ENCODE results near the gene GNPTAB. TPM values are rescaled to one million over a fixed set of nuclear protein-coding genes. Genes with fewer than 3 reads are reported as not detected.

GNPTAB gene
- total and polyA plus RNA-seq, 2 of the 13 experiments (the other 11 are each of a cell fraction or from before 2014, with no cell fraction given), result 13.6 to 19.4 TPM

DNA sequence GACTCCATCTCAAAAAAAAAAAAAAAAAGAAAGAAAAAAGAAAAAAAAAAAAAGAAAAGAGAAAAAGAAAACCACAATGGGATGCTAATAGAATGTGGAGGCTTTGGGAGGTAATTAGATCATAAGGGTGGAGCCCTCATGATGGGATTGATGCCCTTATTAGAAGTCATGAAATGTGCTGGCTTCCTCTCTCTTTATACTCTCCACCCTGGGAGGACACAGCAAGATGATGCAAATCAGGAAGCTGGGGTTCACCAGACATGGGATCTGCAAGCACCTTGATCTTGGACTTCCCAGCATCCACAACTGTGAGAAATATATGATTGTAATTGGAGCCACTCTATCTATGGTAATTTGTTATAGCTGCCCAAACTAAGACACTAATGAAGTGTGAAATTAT is 33.2 kb upstream of the GNPTAB start:
- H3K79me2 ChIP-seq (ENCODE audit: insufficient read depth, low read length), result no peaks in the 10 kb centered on the region
- ChIA-PET CTCF (ENCODE audit: low intra/inter-chr PET ratio, low total read pairs) (no interaction called here), POLR2A (no interaction called here)
- ATAC-seq (no peak), DNase-seq (ENCODE audit: low spot score) (no peak), FAIRE-seq (no peak)
- intact Hi-C loops (cut with micrococcal nuclease; ENCODE audit: unreplicated experiment), result no loop called here
- H4K20me1 ChIP-seq (ENCODE audit: insufficient read depth, low read length), result no peaks in the 10 kb centered on the region
- H3K27me3 ChIP-seq (ENCODE audit: control insufficient read depth in 1 of 2, insufficient read depth in 2 of 2, low read length in 2 of 2), result no peaks in the 10 kb centered on the region; a peak in 2 of 5 replicates
- no peaks in the 10 kb centered on the region for H3K36me3 ChIP-seq (replicated peaks in 1 of 2; ENCODE audit: control insufficient read depth in 1 of 2, insufficient read depth in 2 of 2, low read length in 2 of 2)
- H3K4me2 ChIP-seq (ENCODE audit: low read depth, low read length), result no peak overlapping the region
- in situ Hi-C loops (cut with HindIII; ENCODE audit: extremely low pct_ligation_motif_present, low pct_unique_long_range_greater_than_20kb), result no loop called here
- H3K9ac ChIP-seq (ENCODE audit: insufficient read depth, low read depth, low read length), result no peak overlapping the region
- TF ChIP-seq MEF2D (CRISPR knock-in tag; IDR thresholded peaks at IDR 0.05) (no peak), ARID3A (IDR thresholded peaks at IDR 0.05; ENCODE audit: low read depth, low read length) (no peak), ATF2 (CRISPR knock-in tag; IDR thresholded peaks at IDR 0.05) (no peak), ZNF564 (CRISPR knock-in tag; IDR thresholded peaks at IDR 0.05) (no peak), KLF9 (CRISPR knock-in tag; IDR thresholded peaks at IDR 0.05; ENCODE audit: low read depth) (no peak), MNT (IDR thresholded peaks at IDR 0.05) (no peak), ZNF251 (CRISPR knock-in tag; IDR thresholded peaks at IDR 0.05) (no peak), REPIN1 (CRISPR knock-in tag; IDR thresholded peaks at IDR 0.05; ENCODE audit: borderline replicate concordance, low read depth) (no peak), MLXIP (CRISPR knock-in tag; IDR thresholded peaks at IDR 0.05; ENCODE audit: borderline replicate concordance) (no peak), ZNF644 (CRISPR knock-in tag; IDR thresholded peaks at IDR 0.05; ENCODE audit: low read depth) (no peak), TCF12 (IDR thresholded peaks at IDR 0.05) (no peak), TCF12 (CRISPR knock-in tag; IDR thresholded peaks at IDR 0.05) (no peak), CBX2 (IDR thresholded peaks at IDR 0.05; ENCODE audit: low read depth, low read length) (no peak), CBX2 (CRISPR knock-in tag; IDR thresholded peaks at IDR 0.05; ENCODE audit: low read depth) (no peak), ZNF576 (CRISPR knock-in tag; IDR thresholded peaks at IDR 0.05) (no peak), JUND (CRISPR knock-in tag; IDR thresholded peaks at IDR 0.05) (no peak)
- BruUV-seq (replicated peaks), result no TSS peak
- H3K27ac ChIP-seq (ENCODE audit: extremely low read length, insufficient read depth, low read length), result no peak overlapping the region
- H3K4me3 ChIP-seq (replicated peaks in 1 of 3; ENCODE audit: insufficient read depth in 1 of 3, low read depth in 2 of 3, low read length in 3 of 3), result no peak overlapping the region
- no peak overlapping the region for H2AFZ ChIP-seq (ENCODE audit: low read length)
- H3K9me3 ChIP-seq (ENCODE audit: low read length), result peaks cover 11% of the 10 kb centered on the region; the same call in 1 of the 2 replicates
- peaks cover 27% of the 10 kb centered on the region for H3K4me1 ChIP-seq (ENCODE audit: insufficient read depth, low read length)
